Prostate gland (tissue), 2 donors: Measurements from ENCODE around the gene IFT74. TPM values are rescaled to one million over a fixed set of nuclear protein-coding genes. Genes with fewer than 3 reads are reported as not detected.

ENCODE experiments used
- DNase-seq: peaks from one replicate; pipeline ENCODE4 v3.0.0-alpha.2; 2019; ENCODE audit warnings: low spot score
- H3K27ac ChIP-seq, 2 donors: fragments of 200-600 bp; sonication (generic); 2 replicates each; pipeline ENCODE4 v1.5.1; 2017 to 2019
- H3K27me3 ChIP-seq: fragments of 200-600 bp; sonication (generic); replicated peaks from 2 replicates; pipeline ENCODE4 v1.5.1; 2019; ENCODE audit not compliant: insufficient read depth
- H3K36me3 ChIP-seq, 2 donors: fragments of 200-600 bp; sonication (generic); 1 replicate in 1 of 2; 2 replicates in 1 of 2; pipeline versions ENCODE4 v1.5.1 to v1.8.1; 2017 to 2019
- H3K4me1 ChIP-seq: fragments of 200-600 bp; sonication (generic); replicated peaks from 2 replicates; pipeline ENCODE4 v1.5.1; 2019
- H3K4me3 ChIP-seq, 2 donors: fragments of 200-600 bp; sonication (generic); 2 replicates each; pipeline ENCODE4 v1.5.1; 2017 to 2019
- H3K9me3 ChIP-seq: fragments of 200-600 bp; sonication (generic); 2 replicates; pipeline ENCODE4 v1.5.1; 2017
- CTCF ChIP-seq, 4 experiments: fragments of 200-600 bp in 2 of 4; fragments of 450-650 bp in 2 of 4; sonication (generic) in 2 of 4; IDR thresholded peaks; 1 replicate in 3 of 4; 2 replicates in 1 of 4; pipeline ENCODE4 v1.5.1; 2016 to 2019; ENCODE audit warnings: antibody characterized with exemption in 4 of 4, mild to moderate bottlenecking in 2 of 4, moderate library complexity in 2 of 4
- POLR2A ChIP-seq: fragments of 450-650 bp; IDR thresholded peaks from one replicate; pipeline ENCODE4 v1.6.1; 2016; ENCODE audit warnings: antibody characterized with exemption, mild to moderate bottlenecking
- POLR2AphosphoS5 ChIP-seq: sonication (generic); formaldehyde crosslinking; IDR thresholded peaks from one replicate; pipeline ENCODE4 v1.6.1; 2017; ENCODE audit warnings: antibody characterized with exemption
- WGBS: methylation state at CpG from one replicate; pipeline ENCODE4 v1.1.5; 2018; 5-methylcytosine and 5-hydroxymethylcytosine counted together
- intact Hi-C: fragments of 100-400 bp; cut with DNase I; formaldehyde crosslinking; loops from one replicate; pipeline ENCODE4 v1.14.2; 2022
- total RNA-seq, 2 donors: library from RNA; depleted of rRNA; stranded (reverse); fragments of >200 nt; gene quantifications; one replicate each; pipeline ENCODE4 v1.1.0, GENCODE V29; 2016

Gene IFT74
- total RNA-seq, 2 donors from 2014 or later = 15.1 to 16.5 TPM

GRCh38 chr9:26928902-26929495, 27.2 kb upstream of the IFT74 start:
- Histone ChIP-seq H3K36me3 (peaks cover 0 to 2% of the 10 kb centered on the region in 2 donors), H3K4me1 (no peaks in the 10 kb centered on the region), H3K9me3 (no peaks in the 10 kb centered on the region), H3K27me3 (no peaks in the 10 kb centered on the region), H3K27ac (no peak overlapping the region), H3K4me3 (no peak overlapping the region)
- intact Hi-C loops = no loop called here
- no peak for DNase-seq
- 95% methylated on average over 8 of the region's 8 CpGs for WGBS
- no peak for TF ChIP-seq POLR2AphosphoS5
- no peak for TF ChIP-seq POLR2A
- TF ChIP-seq CTCF (IDR thresholded peaks at IDR 0.05) = no peak

- Histone ChIP-seq H3K27ac (no peak overlapping the region), H3K4me3 (no peak overlapping the region), H3K36me3 (no peaks in the 10 kb centered on the region), H3K9me3 (no peaks in the 10 kb centered on the region), H3K27me3 (no peaks in the 10 kb centered on the region), H3K4me1 (no peaks in the 10 kb centered on the region)
- TF ChIP-seq CTCF (IDR thresholded peaks at IDR 0.05) (no peak), POLR2A (no peak), POLR2AphosphoS5 (no peak)
- intact Hi-C loops = no loop called here
- no peak for DNase-seq
Observed at GRCh38 chr9:26935847-26936246, 20.4 kb upstream of the IFT74 start.

- intact Hi-C loops = no loop called here
- H3K36me3 ChIP-seq = no peaks in the 10 kb centered on the region
- no peak for DNase-seq
- TF ChIP-seq POLR2A (no peak), CTCF (IDR thresholded peaks at IDR 0.05) (no peak), POLR2AphosphoS5 (no peak)
- H3K4me3 ChIP-seq = no peak overlapping the region
- no peak overlapping the region for H3K27ac ChIP-seq
- H3K27me3 ChIP-seq = no peaks in the 10 kb centered on the region
- no peaks in the 10 kb centered on the region for H3K9me3 ChIP-seq
- no peaks in the 10 kb centered on the region for H3K4me1 ChIP-seq
- WGBS = 100% methylated on average over 3 of the region's 3 CpGs
Observed at GRCh38 chr9:26937816-26938371, 18.3 kb upstream of the IFT74 start.

- intact Hi-C loops = no loop called here
- TF ChIP-seq POLR2A (no peak), POLR2AphosphoS5 (no peak), CTCF (IDR thresholded peaks at IDR 0.05) (no peak)
- H3K9me3 ChIP-seq = no peaks in the 10 kb centered on the region
Observed at GRCh38 chr9:26939955-26940711, 16.1 kb upstream of the IFT74 start.

More at GRCh38 chr9:26939955-26940711, 16.1 kb upstream of the IFT74 start:
- 83% methylated on average over 3 of the region's 3 CpGs for WGBS
- no peaks in the 10 kb centered on the region for H3K27me3 ChIP-seq
- no peak overlapping the region for H3K4me3 ChIP-seq
- H3K27ac ChIP-seq = no peak overlapping the region
- peaks cover 1% of the 10 kb centered on the region for H3K4me1 ChIP-seq
- no peak for DNase-seq
- no peaks in the 10 kb centered on the region for H3K36me3 ChIP-seq
